Thoracic aorta (tissue), 2 donors: ENCODE measurements around the gene POMGNT1. TPM values are rescaled to one million over a fixed set of nuclear protein-coding genes. Genes with fewer than 3 reads are reported as not detected.

Experiments
- ATAC-seq: fragments of 150-250 bp; one replicate; pipeline ENCODE4 v1.8.0; 2017; ENCODE audit warnings: low read depth; ENCODE audit not compliant: insufficient number of reproducible peaks, low FRiP score
- DNase-seq: peaks from one replicate; pipeline ENCODE4 v3.0.0-alpha.2; 2020; ENCODE audit warnings: low spot score
- H3K27ac ChIP-seq, 2 donors: fragments of 200-600 bp; sonication (generic); 1 replicate in 1 of 2; 2 replicates in 1 of 2; pipeline ENCODE4 v1.5.1; 2016; ENCODE audit warnings: mild to moderate bottlenecking in 2 of 2, moderate library complexity in 2 of 2
- H3K27me3 ChIP-seq: fragments of 200-600 bp; sonication (generic); replicated peaks from 2 replicates; pipeline ENCODE4 v1.6.0; 2016; ENCODE audit warnings: mild to moderate bottlenecking; ENCODE audit not compliant: insufficient read depth
- H3K36me3 ChIP-seq: fragments of 200-600 bp; sonication (generic); one replicate; pipeline ENCODE4 v1.5.1; 2016
- H3K4me1 ChIP-seq, 2 donors: fragments of 200-600 bp; sonication (generic); 1 replicate in 1 of 2; 2 replicates in 1 of 2; pipeline versions ENCODE4 v1.5.1 to v1.6.0; 2016; ENCODE audit warnings: low read depth in 2 of 2, mild to moderate bottlenecking in 1 of 2; ENCODE audit not compliant: control insufficient read depth in 1 of 2
- H3K4me3 ChIP-seq: fragments of 200-600 bp; sonication (generic); 2 replicates; pipeline ENCODE4 v1.5.1; 2016; ENCODE audit warnings: mild to moderate bottlenecking
- H3K9me3 ChIP-seq: fragments of 200-600 bp; sonication (generic); 2 replicates; pipeline ENCODE4 v1.5.1; 2016
- CTCF ChIP-seq: fragments of 200-600 bp; sonication (generic); IDR thresholded peaks from one replicate; pipeline ENCODE4 v1.5.1; 2019; ENCODE audit warnings: antibody characterized with exemption
- total RNA-seq, 2 donors: library from RNA; depleted of rRNA; stranded (reverse); fragments of >200 nt; gene quantifications; one replicate each; pipeline versions ENCODE4 v1.1.0 to v1.2.3, GENCODE V29; 2016

POMGNT1 gene
- total RNA-seq, 2 donors from 2014 or later = 53.8 to 66.9 TPM

- no peak overlapping the region for H3K4me3 ChIP-seq
- no peak overlapping the region for H3K27ac ChIP-seq
- DNase-seq (no peak), ATAC-seq (no peak)
- no peaks in the 10 kb centered on the region for H3K36me3 ChIP-seq
- H3K9me3 ChIP-seq = no peaks in the 10 kb centered on the region
- H3K4me1 ChIP-seq = peaks cover 0 to 20% of the 10 kb centered on the region in 2 donors
- TF ChIP-seq CTCF = no peak
- H3K27me3 ChIP-seq = no peaks in the 10 kb centered on the region
These were observed 29.8 kb downstream of the POMGNT1 start for GRCh38 chr1:46168477-46168876.

- TF ChIP-seq CTCF = no peak
- peaks cover 0 to 14% of the 10 kb centered on the region in 2 donors for H3K4me1 ChIP-seq
- ATAC-seq (no peak), DNase-seq (no peak)
- no peaks in the 10 kb centered on the region for H3K36me3 ChIP-seq
- H3K27ac ChIP-seq = no peak overlapping the region
- H3K9me3 ChIP-seq = no peaks in the 10 kb centered on the region
- no peaks in the 10 kb centered on the region for H3K27me3 ChIP-seq
- peak overlapping the region; percentile 79 for H3K4me3 ChIP-seq
These were observed 31.4 kb downstream of the POMGNT1 start for GRCh38 chr1:46166521-46167462.

GRCh38 chr1:46160212-46160611 lies 38.0 kb downstream of the POMGNT1 start:
- ATAC-seq = no peak
- Histone ChIP-seq H3K9me3 (no peaks in the 10 kb centered on the region), H3K36me3 (no peaks in the 10 kb centered on the region)

GRCh38 chr1:46159516-46159915 lies 38.7 kb downstream of the POMGNT1 start:
- no peak overlapping the region for H3K4me3 ChIP-seq
- ATAC-seq = no peak

More at GRCh38 chr1:46160212-46160611, 38.0 kb downstream of the POMGNT1 start:
- Histone ChIP-seq H3K27ac (no peak overlapping the region), H3K27me3 (no peaks in the 10 kb centered on the region), H3K4me1 (no peaks in the 10 kb centered on the region), H3K4me3 (no peak overlapping the region)
- TF ChIP-seq CTCF = no peak
- DNase-seq = no peak

More at GRCh38 chr1:46159516-46159915, 38.7 kb downstream of the POMGNT1 start:
- Histone ChIP-seq H3K9me3 (no peaks in the 10 kb centered on the region), H3K4me1 (no peaks in the 10 kb centered on the region), H3K27me3 (no peaks in the 10 kb centered on the region), H3K36me3 (no peaks in the 10 kb centered on the region), H3K27ac (no peak overlapping the region)
- no peak for DNase-seq
- TF ChIP-seq CTCF = no peak
